Liver (tissue), 3 donors: Measurements from ENCODE around the gene CACHD1.

Source experiments
- ATF3 ChIP-seq: IDR thresholded peaks from 2 replicates; pipeline ENCODE4 v1.6.1; 2016; ENCODE audit warnings: antibody characterized with exemption
- CTCF ChIP-seq: fragments of 150-350 bp; IDR thresholded peaks from 2 replicates; pipeline ENCODE4 v1.5.1; 2017; ENCODE audit warnings: improper control_type of control experiment, low read depth, low read length; ENCODE audit not compliant: missing input control
- RAD21 ChIP-seq, 2 donors: IDR thresholded peaks; 2 replicates each; pipeline ENCODE4 v1.6.1; 2016; ENCODE audit warnings: antibody characterized with exemption in 2 of 2, mild to moderate bottlenecking in 2 of 2
- ZBTB33 ChIP-seq: IDR thresholded peaks from 2 replicates; pipeline ENCODE4 v1.6.1; 2016; ENCODE audit warnings: antibody characterized with exemption
- donor health status: healthy.
- donor health status: healthy.

GRCh38 chr1:64631346-64632034 lies 161.6 kb downstream of the CACHD1 start:
- TF ChIP-seq ZBTB33 (no peak), CTCF (no peak), RAD21 (IDR thresholded peaks at IDR 0.05) (no peak), ATF3 (no peak)
